ENCODE results near the gene TET3.
"Not testable (repeated sequence)": the region's sequence is repeated elsewhere in the genome, so short reads cannot be mapped to it uniquely, and the experiment has no call there.

TET3 gene

GRCh38 chr2:73938718-73939352 is 45.9 kb upstream of the TET3 start:
- TF ChIP-seq CTCF (IDR thresholded peaks at IDR 0.05; ENCODE audit: low read depth, low read length) = no peak
- TF ChIP-seq EZH2phosphoT487 (IDR thresholded peaks at IDR 0.05; ENCODE audit: low read depth) = no peak
- Histone ChIP-seq H3K27ac (ENCODE audit: low read length) (no peak overlapping the region), H4K20me1 (ENCODE audit: insufficient read depth, low read length) (peaks cover 79% of the 10 kb centered on the region), H3K4me2 (ENCODE audit: low read length) (no peak overlapping the region), H3K4me3 (ENCODE audit: low read length) (no peak overlapping the region), H3K79me2 (ENCODE audit: low read length) (peaks cover 99% of the 10 kb centered on the region), H3K9me3 (ENCODE audit: insufficient read depth, low read length) (no peaks in the 10 kb centered on the region), H3K27me3 (ENCODE audit: low read depth, low read length) (no peaks in the 10 kb centered on the region), H2AFZ (ENCODE audit: low read depth, low read length) (no peak overlapping the region), H3K9ac (ENCODE audit: low read length) (no peak overlapping the region), H3K36me3 (replicated peaks; ENCODE audit: low read depth, low read length) (peaks cover 32% of the 10 kb centered on the region), H3K4me1 (ENCODE audit: low read length) (peaks cover 10% of the 10 kb centered on the region)

GRCh38 chr2:73939419-73939818 is 45.3 kb upstream of the TET3 start:
- H3K4me1 ChIP-seq (ENCODE audit: low read length) = peaks cover 10% of the 10 kb centered on the region
- peaks cover 34% of the 10 kb centered on the region for H3K36me3 ChIP-seq (replicated peaks; ENCODE audit: low read depth, low read length)
- H3K4me3 ChIP-seq (ENCODE audit: low read length) = no peak overlapping the region
- no peaks in the 10 kb centered on the region for H3K27me3 ChIP-seq (ENCODE audit: low read depth, low read length)
- peaks cover 99% of the 10 kb centered on the region for H3K79me2 ChIP-seq (ENCODE audit: low read length)
- no peak overlapping the region for H3K9ac ChIP-seq (ENCODE audit: low read length)
- TF ChIP-seq CTCF (IDR thresholded peaks at IDR 0.05; ENCODE audit: low read depth, low read length) (0 out of 2 replicates have a peak, but pooled peaks have one; percentile 10), EZH2phosphoT487 (IDR thresholded peaks at IDR 0.05; ENCODE audit: low read depth) (no peak)
- H3K4me2 ChIP-seq (ENCODE audit: low read length) = no peak overlapping the region
- no peak overlapping the region for H3K27ac ChIP-seq (ENCODE audit: low read length)
- peaks cover 79% of the 10 kb centered on the region for H4K20me1 ChIP-seq (ENCODE audit: insufficient read depth, low read length)
- H2AFZ ChIP-seq (ENCODE audit: low read depth, low read length) = no peak overlapping the region
- no peaks in the 10 kb centered on the region for H3K9me3 ChIP-seq (ENCODE audit: insufficient read depth, low read length)

GRCh38 chr2:73940066-73940465 is 44.6 kb upstream of the TET3 start:
- not testable (repeated sequence) for H3K4me3 ChIP-seq (ENCODE audit: low read length); H3K4me1 ChIP-seq (ENCODE audit: low read length); H3K9ac ChIP-seq (ENCODE audit: low read length); H3K4me2 ChIP-seq (ENCODE audit: low read length); H2AFZ ChIP-seq (ENCODE audit: low read depth, low read length); H3K27ac ChIP-seq (ENCODE audit: low read length); H3K27me3 ChIP-seq (ENCODE audit: low read depth, low read length); H3K9me3 ChIP-seq (ENCODE audit: insufficient read depth, low read length)
- Histone ChIP-seq H4K20me1 (ENCODE audit: insufficient read depth, low read length) (peaks cover 85% of the 10 kb centered on the region), H3K79me2 (ENCODE audit: low read length) (peaks cover 99% of the 10 kb centered on the region), H3K36me3 (replicated peaks; ENCODE audit: low read depth, low read length) (peaks cover 40% of the 10 kb centered on the region)

- Histone ChIP-seq H3K36me3 (replicated peaks; ENCODE audit: low read depth, low read length) (peaks cover 47% of the 10 kb centered on the region), H3K9me3 (ENCODE audit: insufficient read depth, low read length) (no peaks in the 10 kb centered on the region), H3K4me1 (ENCODE audit: low read length) (no peaks in the 10 kb centered on the region), H2AFZ (ENCODE audit: low read depth, low read length) (no peak overlapping the region), H3K27me3 (ENCODE audit: low read depth, low read length) (no peaks in the 10 kb centered on the region), H3K9ac (ENCODE audit: low read length) (no peak overlapping the region), H3K4me2 (ENCODE audit: low read length) (no peak overlapping the region), H3K79me2 (ENCODE audit: low read length) (peaks cover 81% of the 10 kb centered on the region), H3K4me3 (ENCODE audit: low read length) (no peak overlapping the region), H3K27ac (ENCODE audit: low read length) (no peak overlapping the region), H4K20me1 (ENCODE audit: insufficient read depth, low read length) (peaks cover 73% of the 10 kb centered on the region)
- TF ChIP-seq EZH2phosphoT487 (IDR thresholded peaks at IDR 0.05; ENCODE audit: low read depth) (no peak), CTCF (IDR thresholded peaks at IDR 0.05; ENCODE audit: low read depth, low read length) (no peak)
Measured at GRCh38 chr2:73942664-73943063, 42.0 kb upstream of the TET3 start.

Data from OCI-LY3 (cell line).